Thyroid gland (tissue), 4 donors: Measurements from ENCODE around the gene HEXIM1. TPM values are rescaled to one million over a fixed set of nuclear protein-coding genes. Genes with fewer than 3 reads are reported as not detected.

Source experiments
- DNase-seq, 2 donors: peaks; one replicate each; pipeline ENCODE4 v3.0.0-alpha.2; 2019
- H3K27ac ChIP-seq, 3 donors: fragments of 200-600 bp; sonication (generic); 1 replicate in 2 of 3; 2 replicates in 1 of 3; pipeline ENCODE4 v1.5.1; 2016 to 2019; ENCODE audit warnings: mild to moderate bottlenecking in 1 of 3, moderate library complexity in 1 of 3
- H3K27me3 ChIP-seq: fragments of 200-600 bp; sonication (generic); one replicate; pipeline ENCODE4 v1.5.1; 2019
- H3K36me3 ChIP-seq, 2 donors: fragments of 200-600 bp; sonication (generic); one replicate each; pipeline ENCODE4 v1.5.1; 2016 to 2019
- H3K4me1 ChIP-seq, 2 donors: fragments of 200-600 bp; sonication (generic); one replicate each; pipeline ENCODE4 v1.5.1; 2017 to 2019
- H3K4me3 ChIP-seq, 3 donors: fragments of 200-600 bp; sonication (generic); replicated peaks in 1 of 3; 1 replicate in 2 of 3; 2 replicates in 1 of 3; pipeline ENCODE4 v1.5.1; 2016; ENCODE audit warnings: mild to moderate bottlenecking in 1 of 3
- H3K9me3 ChIP-seq: fragments of 200-600 bp; sonication (generic); one replicate; pipeline ENCODE4 v1.5.1; 2017
- CTCF ChIP-seq, 6 experiments: fragments of 200-600 bp in 3 of 6; fragments of 450-650 bp in 3 of 6; sonication (generic) in 3 of 6; IDR thresholded peaks; one replicate each; pipeline ENCODE4 v1.5.1; 2016 to 2019; ENCODE audit warnings: antibody characterized with exemption in 6 of 6, mild to moderate bottlenecking in 2 of 6, inconsistent platforms in 1 of 6, moderate library complexity in 1 of 6
- POLR2A ChIP-seq, 2 donors: fragments of 450-650 bp; IDR thresholded peaks; one replicate each; pipeline ENCODE4 v1.6.1; 2017; ENCODE audit warnings: antibody characterized with exemption in 2 of 2, mild to moderate bottlenecking in 2 of 2, moderate library complexity in 1 of 2
- WGBS, 2 donors: methylation state at CpG; one replicate each; pipeline ENCODE4 v1.1.5; 2017; 5-methylcytosine and 5-hydroxymethylcytosine counted together
- intact Hi-C: fragments of 100-400 bp; cut with DNase I; formaldehyde crosslinking; loops from one replicate; pipeline ENCODE4 v1.15.1; 2023
- total RNA-seq, 4 donors: library from RNA; depleted of rRNA; stranded (reverse); fragments of >200 nt; gene quantifications; one replicate each; pipeline ENCODE4 v1.2.3, GENCODE V29; 2016

HEXIM1 gene
- total RNA-seq, 4 donors from 2014 or later = 15.6 to 33.5 (median 18.4) TPM

- intact Hi-C loops = loop anchor here (5.0 kb wide), 1 partner anchor 60 kb away; no protein-coding TSS in a partner anchor
- TF ChIP-seq POLR2A (IDR thresholded peaks at IDR 0.05) = no peak
- TF ChIP-seq CTCF (IDR thresholded peaks at IDR 0.05) = no peak
- Histone ChIP-seq H3K9me3 (no peaks in the 10 kb centered on the region), H3K27me3 (no peaks in the 10 kb centered on the region), H3K4me1 (peaks cover 12 to 17% of the 10 kb centered on the region in 2 donors), H3K27ac (no peak overlapping the region), H3K36me3 (no peaks in the 10 kb centered on the region), H3K4me3 (no peak overlapping the region)
- no peak for DNase-seq
- WGBS, 2 donors = 92 to 93% methylated on average over 10 of the region's 11 CpGs
Observed at GRCh38 chr17:45137561-45138305, 10.5 kb upstream of the HEXIM1 start.

DNA sequence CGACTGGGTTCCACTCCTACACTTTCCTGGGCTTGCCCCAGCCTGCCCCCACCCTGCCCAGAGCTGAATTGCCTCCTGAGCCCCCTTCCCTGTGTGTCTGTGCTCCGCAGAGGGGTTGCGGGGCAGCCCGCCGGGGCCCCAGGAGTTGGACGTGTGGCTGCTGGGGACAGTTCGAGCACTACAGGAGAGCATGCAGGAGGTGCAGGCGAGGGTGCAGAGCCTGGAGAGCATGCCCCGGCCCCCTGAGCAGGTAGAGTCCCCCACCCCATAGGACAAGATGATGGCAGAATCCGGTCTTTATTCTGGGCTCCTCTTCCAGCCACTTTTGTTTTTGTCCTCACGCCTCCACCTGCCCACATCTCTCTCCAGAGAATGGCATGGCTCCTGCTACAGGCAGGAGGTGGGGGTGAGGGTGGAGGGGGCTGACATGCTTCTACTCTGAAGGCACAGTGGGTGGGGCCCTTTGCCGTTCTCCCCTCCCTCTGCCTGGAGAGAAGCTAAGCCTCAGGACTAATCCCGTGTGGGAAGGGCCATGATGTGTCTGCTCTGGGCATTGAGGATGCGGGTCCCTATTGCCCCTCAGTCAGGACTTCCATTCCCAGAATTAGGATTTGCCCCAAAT is 9.3 kb upstream of the HEXIM1 start:
- DNase-seq = no peak
- H3K36me3 ChIP-seq = no peaks in the 10 kb centered on the region
- H3K27me3 ChIP-seq = no peaks in the 10 kb centered on the region
- TF ChIP-seq CTCF (IDR thresholded peaks at IDR 0.05) (no peak), POLR2A (IDR thresholded peaks at IDR 0.05) (no peak)
- H3K4me3 ChIP-seq = no peak overlapping the region
- 79 to 93% methylated on average over 4 to 14 of the region's 14 CpGs for WGBS, 2 donors
- H3K9me3 ChIP-seq = no peaks in the 10 kb centered on the region
- peaks cover 12 to 19% of the 10 kb centered on the region in 2 donors for H3K4me1 ChIP-seq
- no peak overlapping the region for H3K27ac ChIP-seq
- intact Hi-C loops = loop anchor here (5.0 kb wide), 1 partner anchor 58 kb away; no protein-coding TSS in a partner anchor

DNA sequence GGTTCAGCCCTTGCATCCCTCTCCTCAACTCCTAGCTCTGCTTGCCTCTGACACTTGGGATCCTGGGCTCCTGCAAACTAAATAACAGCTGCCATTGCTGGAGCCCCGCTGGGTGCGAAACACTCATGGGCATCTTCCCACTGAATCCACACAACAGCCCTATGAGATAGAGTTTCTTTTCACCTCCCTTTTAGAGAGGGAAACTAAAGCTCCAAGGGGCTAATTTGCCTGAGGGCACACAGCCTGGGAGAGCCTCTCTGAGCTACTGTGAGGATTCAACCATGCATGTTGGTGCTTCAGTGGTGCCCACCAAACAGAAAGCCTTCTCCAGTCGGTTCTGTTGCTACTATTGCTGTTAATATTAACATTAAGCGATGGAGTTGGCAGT is 8.7 kb upstream of the HEXIM1 start:
- intact Hi-C loops = loop anchor here (5.0 kb wide), 1 partner anchor 58 kb away; no protein-coding TSS in a partner anchor
- H3K4me1 ChIP-seq = peaks cover 13 to 24% of the 10 kb centered on the region in 2 donors
- H3K27me3 ChIP-seq = no peaks in the 10 kb centered on the region
- no peak overlapping the region for H3K27ac ChIP-seq
- no peak for TF ChIP-seq CTCF (IDR thresholded peaks at IDR 0.05)
- no peak for TF ChIP-seq POLR2A (IDR thresholded peaks at IDR 0.05)
- DNase-seq = no peak
- H3K4me3 ChIP-seq = no peak overlapping the region
- 82 to 83% methylated on average over 4 of the region's 4 CpGs for WGBS, 2 donors
- H3K9me3 ChIP-seq = no peaks in the 10 kb centered on the region
- no peaks in the 10 kb centered on the region for H3K36me3 ChIP-seq

GRCh38 chr17:45143094-45143670 is 5.1 kb upstream of the HEXIM1 start:
- TF ChIP-seq CTCF (IDR thresholded peaks at IDR 0.05) = no peak
- TF ChIP-seq POLR2A (IDR thresholded peaks at IDR 0.05) = no peak
- intact Hi-C loops = loop anchor here (10.0 kb wide), 1 partner anchor 242 kb away; no protein-coding TSS in a partner anchor

More at GRCh38 chr17:45143094-45143670, 5.1 kb upstream of the HEXIM1 start:
- 84 to 88% methylated on average over 13 of the region's 13 CpGs for WGBS, 2 donors
- H3K27me3 ChIP-seq = no peaks in the 10 kb centered on the region
- peak overlapping the region in 2 of 3 donors; percentile 86 to 88 for H3K27ac ChIP-seq
- no peak overlapping the region for H3K4me3 ChIP-seq
- no peaks in the 10 kb centered on the region for H3K36me3 ChIP-seq
- peaks cover 6 to 29% of the 10 kb centered on the region in 2 donors for H3K4me1 ChIP-seq
- H3K9me3 ChIP-seq = no peaks in the 10 kb centered on the region
- no peak for DNase-seq
